HEK293 (cell line): ENCODE data around the gene C2CD5.

Source experiments
- CTCF ChIA-PET: fragments of 350-600 bp; formaldehyde crosslinking; extraction: SDS; loops from one replicate; lab custom pipeline; 2021; ENCODE audit warnings: antibody characterized with exemption; lab: Yijun Ruan, JAX
- POLR2A ChIA-PET: fragments of 300-600 bp; formaldehyde crosslinking; extraction: SDS; loops from one replicate; lab custom pipeline; 2020; ENCODE audit warnings: antibody characterized with exemption, inconsistent platforms; lab: Yijun Ruan, JAX
- H3K27ac ChIP-seq: fragments of 200-500 bp; sonication (Bioruptor generic); 2 replicates; pipeline ENCODE4 v1.5.1; 2014; ENCODE audit warnings: low read depth, low read length, control low read depth, inconsistent platforms; ENCODE audit errors: extremely low read depth
- H3K36me3 ChIP-seq, 2 experiments: fragments of 200-500 bp in 1 of 2; sonication (Bioruptor generic) in 1 of 2; 1 replicate in 1 of 2; 2 replicates in 1 of 2; pipeline ENCODE4 v1.5.1; 2014 to 2017; ENCODE audit warnings: inconsistent platforms in 2 of 2, low read length in 2 of 2; ENCODE audit not compliant: control insufficient read depth in 2 of 2, insufficient read depth in 1 of 2
- H3K4me1 ChIP-seq: fragments of 200-500 bp; sonication (Bioruptor generic); 2 replicates; pipeline ENCODE4 v1.5.1; 2014; ENCODE audit warnings: mild to moderate bottlenecking, low read length, inconsistent platforms; ENCODE audit not compliant: control insufficient read depth, insufficient read depth
- H3K4me3 ChIP-seq: 2 replicates; pipeline ENCODE4 v1.5.1; 2011; ENCODE audit warnings: low read depth, mild to moderate bottlenecking, control low read depth, low read length, moderate library complexity
- H3K9me3 ChIP-seq: fragments of 200-500 bp; sonication (Bioruptor generic); 2 replicates; pipeline ENCODE4 v1.5.1; 2014; ENCODE audit warnings: low read depth, low read length, inconsistent platforms; ENCODE audit not compliant: control insufficient read depth, insufficient read depth
- IKZF3 ChIP-seq: fragments of 450-650 bp; IDR thresholded peaks from 2 replicates; pipeline ENCODE4 v1.5.0; 2018; ENCODE audit warnings: missing biosample characterization, mild to moderate bottlenecking, missing genetic modification characterization, moderate library complexity
- OSR2 ChIP-seq: fragments of 450-650 bp; formaldehyde crosslinking; IDR thresholded peaks from 2 replicates; pipeline ENCODE4 v1.5.1; 2016; ENCODE audit warnings: missing biosample characterization, missing genetic modification characterization
- REPIN1 ChIP-seq: fragments of 450-650 bp; formaldehyde crosslinking; IDR thresholded peaks from 2 replicates; pipeline ENCODE4 v1.5.1; 2017; ENCODE audit warnings: missing biosample characterization, missing genetic modification characterization, low read depth
- ZBTB17 ChIP-seq: fragments of 450-650 bp; formaldehyde crosslinking; IDR thresholded peaks from 2 replicates; pipeline ENCODE4 v1.5.1; 2016; ENCODE audit warnings: missing biosample characterization, missing genetic modification characterization
- ZIC2 ChIP-seq: fragments of 450-650 bp; formaldehyde crosslinking; IDR thresholded peaks from 2 replicates; pipeline ENCODE4 v1.5.1; 2016; ENCODE audit warnings: missing biosample characterization, missing genetic modification characterization
- ZNF133 ChIP-seq: fragments of 450-650 bp; formaldehyde crosslinking; IDR thresholded peaks from 2 replicates; pipeline ENCODE4 v1.5.1; 2016; ENCODE audit warnings: missing biosample characterization, missing genetic modification characterization
- ZNF138 ChIP-seq: fragments of 450-650 bp; formaldehyde crosslinking; IDR thresholded peaks from 2 replicates; pipeline ENCODE4 v1.5.1; 2016; ENCODE audit warnings: missing biosample characterization, missing genetic modification characterization, borderline replicate concordance
- ZNF16 ChIP-seq: fragments of 450-650 bp; formaldehyde crosslinking; IDR thresholded peaks from 2 replicates; pipeline ENCODE4 v1.5.1; 2016; ENCODE audit warnings: low read depth, missing biosample characterization, missing genetic modification characterization
- ZNF18 ChIP-seq: fragments of 450-650 bp; formaldehyde crosslinking; IDR thresholded peaks from 2 replicates; pipeline ENCODE4 v1.5.1; 2016; ENCODE audit warnings: missing biosample characterization, missing genetic modification characterization
- ZNF223 ChIP-seq: fragments of 450-650 bp; formaldehyde crosslinking; IDR thresholded peaks from 2 replicates; pipeline ENCODE4 v1.5.1; 2016; ENCODE audit warnings: missing biosample characterization, missing genetic modification characterization
- ZNF239 ChIP-seq: fragments of 450-650 bp; formaldehyde crosslinking; IDR thresholded peaks from 2 replicates; pipeline ENCODE4 v1.5.1; 2016; ENCODE audit warnings: missing biosample characterization, missing genetic modification characterization
- ZNF311 ChIP-seq: fragments of 450-650 bp; formaldehyde crosslinking; IDR thresholded peaks from 2 replicates; pipeline ENCODE4 v1.5.1; 2017; ENCODE audit warnings: missing biosample characterization, missing genetic modification characterization, borderline replicate concordance
- ZNF366 ChIP-seq: fragments of 450-650 bp; formaldehyde crosslinking; conservative IDR thresholded peaks from 2 replicates; pipeline ENCODE4 v1.5.1; 2016; ENCODE audit warnings: missing biosample characterization, missing genetic modification characterization
- ZNF398 ChIP-seq: fragments of 450-650 bp; formaldehyde crosslinking; IDR thresholded peaks from 2 replicates; pipeline ENCODE4 v1.5.1; 2017; ENCODE audit warnings: missing biosample characterization, missing genetic modification characterization
- ZNF426 ChIP-seq: fragments of 450-650 bp; formaldehyde crosslinking; IDR thresholded peaks from 2 replicates; pipeline ENCODE4 v1.5.1; 2017; ENCODE audit warnings: missing biosample characterization, missing genetic modification characterization, mild to moderate bottlenecking, inconsistent platforms, moderate library complexity
- ZNF48 ChIP-seq: fragments of 450-650 bp; formaldehyde crosslinking; IDR thresholded peaks from 2 replicates; pipeline ENCODE4 v1.5.1; 2016; ENCODE audit warnings: missing biosample characterization, missing genetic modification characterization
- ZNF624 ChIP-seq: fragments of 450-650 bp; formaldehyde crosslinking; IDR thresholded peaks from 2 replicates; pipeline ENCODE4 v1.5.1; 2017; ENCODE audit warnings: missing biosample characterization, missing genetic modification characterization
- ZNF677 ChIP-seq: fragments of 450-650 bp; IDR thresholded peaks from 2 replicates; pipeline ENCODE4 v1.5.0; 2018; ENCODE audit warnings: missing biosample characterization, mild to moderate bottlenecking, missing genetic modification characterization, moderate library complexity
- ZNF785 ChIP-seq: fragments of 450-650 bp; formaldehyde crosslinking; IDR thresholded peaks from 2 replicates; pipeline ENCODE4 v1.5.1; 2016; ENCODE audit warnings: missing biosample characterization, missing genetic modification characterization
- ZNF843 ChIP-seq: fragments of 450-650 bp; formaldehyde crosslinking; IDR thresholded peaks from 2 replicates; pipeline ENCODE4 v1.5.1; 2016; ENCODE audit warnings: missing biosample characterization, missing genetic modification characterization
- ZSCAN30 ChIP-seq: fragments of 450-650 bp; IDR thresholded peaks from 2 replicates; pipeline ENCODE4 v1.5.1; 2018; ENCODE audit warnings: missing biosample characterization, mild to moderate bottlenecking, missing genetic modification characterization, moderate library complexity
- TF ChIP-seq, protein P1 (sequence below): fragments of 450-650 bp; formaldehyde crosslinking; IDR thresholded peaks from 2 replicates; pipeline ENCODE4 v1.5.1; 2016; ENCODE audit warnings: missing biosample characterization, missing genetic modification characterization
- TF ChIP-seq, protein P2 (sequence below): fragments of 450-650 bp; formaldehyde crosslinking; IDR thresholded peaks from 2 replicates; pipeline ENCODE4 v1.5.1; 2016; ENCODE audit warnings: missing biosample characterization, missing genetic modification characterization

C2CD5 gene

GRCh38 chr12:22525426-22525825 lies 18.9 kb downstream of the C2CD5 start:
- no peak overlapping the region for H3K27ac ChIP-seq
- TF ChIP-seq, protein P1, sequence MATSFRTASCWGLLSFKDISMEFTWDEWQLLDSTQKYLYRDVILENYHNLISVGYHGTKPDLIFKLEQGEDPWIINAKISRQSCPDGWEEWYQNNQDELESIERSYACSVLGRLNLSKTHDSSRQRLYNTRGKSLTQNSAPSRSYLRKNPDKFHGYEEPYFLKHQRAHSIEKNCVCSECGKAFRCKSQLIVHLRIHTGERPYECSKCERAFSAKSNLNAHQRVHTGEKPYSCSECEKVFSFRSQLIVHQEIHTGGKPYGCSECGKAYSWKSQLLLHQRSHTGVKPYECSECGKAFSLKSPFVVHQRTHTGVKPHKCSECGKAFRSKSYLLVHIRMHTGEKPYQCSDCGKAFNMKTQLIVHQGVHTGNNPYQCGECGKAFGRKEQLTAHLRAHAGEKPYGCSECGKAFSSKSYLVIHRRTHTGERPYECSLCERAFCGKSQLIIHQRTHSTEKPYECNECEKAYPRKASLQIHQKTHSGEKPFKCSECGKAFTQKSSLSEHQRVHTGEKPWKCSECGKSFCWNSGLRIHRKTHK (tag by site-specific recombination): no peak
- TF ChIP-seq ZNF48 (tag by site-specific recombination) (no peak), ZNF133 (no peak), ZNF677 (no peak), ZNF16 (tag by site-specific recombination) (no peak), REPIN1 (tag by site-specific recombination) (no peak)
- no peaks in the 10 kb centered on the region for H3K9me3 ChIP-seq
- peaks cover 43 to 49% of the 10 kb centered on the region in 2 experiments for H3K36me3 ChIP-seq
- no peaks in the 10 kb centered on the region for H3K4me1 ChIP-seq
- H3K4me3 ChIP-seq: no peak overlapping the region
- ChIA-PET CTCF (interaction anchor here (0.9 kb wide), 1 partner anchor 11 kb away, joined by 3 read pairs; no protein-coding TSS in a partner anchor), POLR2A (no interaction called here)

- ChIA-PET CTCF (interaction anchor here (1.1 to 2.8 kb wide), 3 partner anchors 10 to 60 kb away, joined by 4 to 6 read pairs (median 5); no protein-coding TSS in a partner anchor), POLR2A (interaction anchor here (0.9 kb wide), 1 partner anchor 106 kb away, joined by 3 read pairs; the partner anchor contains the start of gene ETNK1)
- Histone ChIP-seq H3K27ac (no peak overlapping the region), H3K4me3 (no peak overlapping the region), H3K4me1 (peaks cover 13% of the 10 kb centered on the region), H3K36me3 (peaks cover 27 to 37% of the 10 kb centered on the region in 2 experiments), H3K9me3 (no peaks in the 10 kb centered on the region)
- TF ChIP-seq OSR2 (tag by site-specific recombination): peak; percentile 23; the same call in 1 of the 2 replicates
- TF ChIP-seq ZBTB17 (tag by site-specific recombination): 0 out of 2 replicates have a peak, but pooled peaks have one; percentile 27
- peak; percentile 93 for TF ChIP-seq ZNF18
- no peak for TF ChIP-seq ZSCAN30 (tag by site-specific recombination)
Observed at GRCh38 chr12:22518998-22519397, 25.3 kb downstream of the C2CD5 start.

- ChIA-PET CTCF (interaction anchor here (0.6 to 1.7 kb wide), 4 partner anchors 11 to 575 kb away, joined by 3 to 5 read pairs (median 4); partner anchors contain the start of gene C2CD5), POLR2A (interaction anchor here (0.9 kb wide), 1 partner anchor 107 kb away, joined by 3 read pairs; the partner anchor contains the start of gene ETNK1)
- H3K36me3 ChIP-seq: peaks cover 29 to 31% of the 10 kb centered on the region in 2 experiments
- TF ChIP-seq ZNF785 (tag by site-specific recombination) (no peak), ZNF223 (tag by site-specific recombination) (no peak), ZIC2 (tag by site-specific recombination) (no peak), ZNF624 (tag by site-specific recombination) (no peak), ZNF138 (tag by site-specific recombination) (no peak), ZNF239 (tag by site-specific recombination) (no peak), ZNF426 (no peak), IKZF3 (tag by site-specific recombination) (peak; percentile 57), ZNF311 (tag by site-specific recombination) (no peak), ZNF398 (no peak), ZNF843 (tag by site-specific recombination) (no peak), ZNF366 (tag by site-specific recombination) (peak; percentile 47; the same call in 1 of the 2 replicates), REPIN1 (tag by site-specific recombination) (no peak), ZNF18 (no peak)
- TF ChIP-seq, protein P2, sequence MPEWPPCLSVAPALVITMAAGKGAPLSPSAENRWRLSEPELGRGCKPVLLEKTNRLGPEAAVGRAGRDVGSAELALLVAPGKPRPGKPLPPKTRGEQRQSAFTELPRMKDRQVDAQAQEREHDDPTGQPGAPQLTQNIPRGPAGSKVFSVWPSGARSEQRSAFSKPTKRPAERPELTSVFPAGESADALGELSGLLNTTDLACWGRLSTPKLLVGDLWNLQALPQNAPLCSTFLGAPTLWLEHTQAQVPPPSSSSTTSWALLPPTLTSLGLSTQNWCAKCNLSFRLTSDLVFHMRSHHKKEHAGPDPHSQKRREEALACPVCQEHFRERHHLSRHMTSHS: no peak
Observed at GRCh38 chr12:22518060-22518719, 26.2 kb downstream of the C2CD5 start.

More at GRCh38 chr12:22518060-22518719, 26.2 kb downstream of the C2CD5 start:
- Histone ChIP-seq H3K4me1 (peaks cover 13% of the 10 kb centered on the region), H3K9me3 (no peaks in the 10 kb centered on the region), H3K4me3 (no peak overlapping the region), H3K27ac (no peak overlapping the region)
